Measurements from ENCODE around the gene FLNA.
"Not testable (repeated sequence)": the region's sequence is repeated elsewhere in the genome, so short reads cannot be mapped to it uniquely, and the experiment has no call there.

The FLNA gene

GRCh38 chrX:154358829-154359228, 15.6 kb downstream of the FLNA start:
- DNase-seq = no peak

- no peak for DNase-seq
Measured at GRCh38 chrX:154358011-154358410, 16.4 kb downstream of the FLNA start.

DNA sequence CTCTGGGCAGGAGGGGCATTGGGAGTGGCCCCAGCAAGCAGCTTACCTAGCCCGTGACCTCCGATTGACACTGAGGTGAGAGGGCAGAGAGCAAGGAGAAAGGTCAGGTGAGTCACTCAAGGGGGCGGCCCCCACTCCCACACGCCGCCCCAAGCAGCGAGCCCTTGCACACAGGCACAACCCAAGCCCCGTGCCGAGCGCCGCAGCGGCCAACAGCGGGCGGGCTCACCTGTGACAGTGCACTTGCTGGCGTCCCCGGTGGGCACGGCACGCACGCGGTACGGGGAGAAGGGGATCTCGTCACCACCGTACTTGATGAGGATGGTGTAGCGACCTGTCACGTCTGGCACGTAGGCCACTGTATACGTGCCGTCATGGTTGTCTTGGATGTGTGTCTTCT, 17.2 kb downstream of the FLNA start:
- DNase-seq = no peak

GRCh38 chrX:154356596-154356995, 17.8 kb downstream of the FLNA start:
- DNase-seq = no peak

DNA sequence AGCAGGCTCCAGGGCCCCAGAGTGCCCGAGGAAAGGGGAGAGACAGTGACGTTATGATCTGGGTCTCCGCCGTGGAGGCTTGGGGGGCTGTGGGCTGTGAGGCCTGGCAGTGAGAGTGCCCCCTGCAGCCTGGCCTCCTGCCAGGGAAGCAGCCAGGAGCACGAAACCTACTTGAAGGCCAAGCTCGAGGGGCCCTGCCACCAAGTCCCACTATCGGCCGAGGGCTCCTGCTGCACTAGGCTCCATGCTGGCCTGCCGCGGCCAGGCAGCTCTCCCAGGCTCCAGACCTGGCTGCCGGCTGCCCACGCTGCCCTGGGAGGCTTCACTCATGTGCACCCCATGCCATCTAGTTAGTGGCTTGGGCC, 18.7 kb downstream of the FLNA start:
- no peak for DNase-seq

- no peak for DNase-seq
Measured at GRCh38 chrX:154355094-154355775, 19.2 kb downstream of the FLNA start.

DNA sequence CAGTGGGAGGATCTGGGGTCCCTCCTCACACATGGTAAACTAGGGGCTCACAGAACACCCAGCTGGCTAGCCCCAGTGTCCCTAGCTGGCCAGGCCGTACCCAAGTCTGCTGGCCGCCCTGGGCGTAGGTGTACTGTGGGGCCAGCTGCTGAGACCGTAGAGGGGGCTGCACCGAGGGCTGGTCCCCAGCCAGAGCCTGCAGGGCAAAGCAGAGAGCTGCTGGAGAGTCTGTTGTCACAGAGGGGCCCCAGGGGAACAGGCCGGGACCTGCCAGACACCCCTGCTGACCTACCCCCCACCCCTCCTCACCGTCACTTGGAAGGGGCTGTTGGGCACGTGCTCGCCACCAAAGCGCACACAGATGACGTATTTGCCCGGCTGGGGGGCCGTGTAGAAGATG, 19.9 kb downstream of the FLNA start:
- DNase-seq = no peak

GRCh38 chrX:154354013-154354412, 20.4 kb downstream of the FLNA start:
- no peak for DNase-seq

GRCh38 chrX:154353172-154353843, 21.1 kb downstream of the FLNA start:
- no peak for DNase-seq

GRCh38 chrX:154352466-154352865, 22.0 kb downstream of the FLNA start:
- DNase-seq = no peak

GRCh38 chrX:154352012-154352401, 22.4 kb downstream of the FLNA start:
- DNase-seq = no peak

GRCh38 chrX:154351183-154352011, 23.0 kb downstream of the FLNA start:
- no peak for DNase-seq

- DNase-seq = no peak
Measured at GRCh38 chrX:154350429-154351182, 23.8 kb downstream of the FLNA start.

- no peak for DNase-seq
Measured at GRCh38 chrX:154349979-154350378, 24.5 kb downstream of the FLNA start.

- no peak for DNase-seq
Measured at GRCh38 chrX:154349359-154349935, 25.0 kb downstream of the FLNA start.

DNA sequence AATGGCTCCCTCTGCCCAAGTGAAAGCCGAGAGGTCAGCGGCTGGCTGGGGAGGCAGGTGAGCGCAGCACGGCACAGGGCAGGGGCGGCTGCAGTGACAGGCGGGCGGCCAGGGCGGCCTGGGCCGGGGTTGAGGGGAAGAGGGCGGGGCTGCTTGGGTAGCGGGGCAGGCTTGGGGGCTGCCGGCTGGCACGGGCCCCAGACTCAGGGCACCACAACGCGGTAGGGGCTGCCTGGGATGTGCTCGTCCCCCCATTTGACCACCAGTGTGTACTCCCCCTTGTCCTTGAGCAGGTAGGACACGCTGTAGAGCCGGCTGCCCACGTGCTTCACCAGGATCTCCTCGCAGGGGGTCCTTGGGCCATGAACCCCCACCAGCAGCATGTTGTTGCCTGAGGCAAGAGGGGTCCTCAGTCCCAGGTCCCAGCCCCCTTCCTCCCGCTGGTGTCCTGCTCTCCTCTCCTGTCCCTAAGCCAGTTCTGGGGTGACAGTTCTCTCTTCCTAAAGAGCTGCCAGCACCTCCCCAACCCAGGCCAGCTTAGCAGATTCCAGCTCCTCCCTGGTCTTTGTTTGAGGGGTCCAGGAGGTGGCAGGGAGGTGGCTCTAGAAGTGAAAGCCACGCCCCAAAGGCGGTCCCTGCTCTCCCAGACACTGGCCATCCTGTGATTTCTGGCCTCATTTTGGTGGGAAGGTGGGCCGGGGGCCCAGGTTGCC, 25.6 kb downstream of the FLNA start:
- DNase-seq = no peak

DNA sequence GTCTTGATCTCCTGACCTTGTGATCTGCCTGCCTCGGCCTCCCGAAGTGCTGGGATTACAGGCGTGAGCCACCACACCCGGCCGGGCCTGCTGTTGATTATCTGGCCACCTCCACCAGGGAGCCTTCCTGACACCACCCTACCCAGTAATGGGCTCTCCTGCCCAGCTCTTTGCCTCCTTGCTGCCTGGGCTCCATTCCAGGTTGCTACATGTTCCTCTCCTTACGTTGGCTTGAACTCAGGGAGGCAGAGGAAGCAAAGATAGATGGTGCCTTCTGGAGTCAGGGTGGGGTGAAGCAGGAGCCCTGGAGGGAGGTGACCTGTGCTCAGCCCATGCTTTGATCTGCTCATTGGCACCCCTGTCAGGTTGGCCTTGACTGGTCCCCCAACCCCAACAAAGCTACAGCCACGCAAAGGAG, 26.3 kb downstream of the FLNA start:
- no peak for DNase-seq

GRCh38 chrX:154343620-154344019, 30.8 kb downstream of the FLNA start:
- not testable (repeated sequence) for DNase-seq

GRCh38 chrX:154343063-154343462, 31.4 kb downstream of the FLNA start:
- not testable (repeated sequence) for DNase-seq

- DNase-seq = not testable (repeated sequence)
Measured at GRCh38 chrX:154341399-154342298, 32.8 kb downstream of the FLNA start.

DNA sequence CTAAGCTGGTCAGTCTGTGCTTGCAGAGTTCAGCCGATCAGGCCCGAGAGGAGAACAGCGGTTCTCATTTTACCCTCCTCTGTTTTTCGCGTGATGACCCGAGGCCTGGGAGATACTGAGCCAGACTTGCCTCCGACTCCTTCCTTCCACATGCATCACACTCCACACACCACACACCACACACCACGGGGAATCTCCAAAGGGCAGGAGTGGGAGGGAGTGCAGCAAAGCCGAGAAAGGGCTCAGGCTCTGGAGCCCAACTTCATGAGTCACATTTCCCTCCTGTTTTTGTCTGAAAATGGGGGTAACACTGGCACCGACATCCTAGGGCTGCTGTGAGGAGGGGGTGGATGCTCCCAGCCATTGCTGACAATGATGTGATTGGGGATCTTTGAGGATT, 39.9 kb downstream of the FLNA start:
- DNase-seq = no peak

All from NCI-H82 (cell line).